K562 (cell line): ENCODE data around the gene VIM. TPM values are rescaled to one million over a fixed set of nuclear protein-coding genes. Genes with fewer than 3 reads are reported as not detected.

Experiments used
- BACH1 ChIP-seq: fragments of 200-800 bp; sonication (Bioruptor generic); IDR thresholded peaks from 2 replicates; pipeline ENCODE4 v1.6.1; 2016; ENCODE audit warnings: missing genetic modification characterization, missing compliant biosample characterization
- CBFB ChIP-seq: sonication (generic); formaldehyde crosslinking; IDR thresholded peaks from 2 replicates; pipeline ENCODE4 v1.4.0; 2020; ENCODE audit warnings: mild to moderate bottlenecking, missing genetic modification reagents
- CBX3 ChIP-seq, 2 experiments: IDR thresholded peaks; 1 replicate in 1 of 2; 2 replicates in 1 of 2; pipeline ENCODE4 v1.6.1; 2012; ENCODE audit warnings: inconsistent platforms in 2 of 2, low read length in 2 of 2, borderline replicate concordance in 1 of 2, control low read depth in 1 of 2
- CHAMP1 ChIP-seq: fragments of 450-650 bp; IDR thresholded peaks from 2 replicates; pipeline ENCODE4 v1.6.1; 2016; ENCODE audit warnings: mild to moderate bottlenecking
- CHD4 ChIP-seq: fragments of 200-600 bp; sonication (generic); IDR thresholded peaks from 3 replicates; pipeline ENCODE4 v1.6.1; 2012; ENCODE audit warnings: low read depth, mild to moderate bottlenecking, mixed read lengths, low read length, inconsistent platforms; ENCODE audit not compliant: insufficient read depth, insufficient replicate concordance, poor library complexity, severe bottlenecking
- ELF4 ChIP-seq: fragments of 450-650 bp; formaldehyde crosslinking; IDR thresholded peaks from 2 replicates; pipeline ENCODE4 v1.4.0; 2022; ENCODE audit warnings: missing genetic modification characterization
- ETV6 ChIP-seq, 3 experiments: fragments of 150-350 bp in 1 of 3; sonication (generic) in 1 of 3; formaldehyde crosslinking in 1 of 3; IDR thresholded peaks; 2 replicates each; pipeline versions ENCODE4 v1.6.1 to v1.8.0; 2014 to 2022; ENCODE audit warnings: borderline replicate concordance in 2 of 3, low read depth in 2 of 3, antibody characterized with exemption in 1 of 3, low read length in 1 of 3, mild to moderate bottlenecking in 1 of 3, missing genetic modification reagents in 1 of 3
- FOSL1 ChIP-seq: fragments of 200-800 bp; sonication (Bioruptor generic); conservative IDR thresholded peaks from 2 replicates; pipeline ENCODE4 v1.6.1; 2016; ENCODE audit warnings: missing genetic modification characterization, missing compliant biosample characterization
- GMEB1 ChIP-seq: fragments of 250-450 bp; sonication (Bioruptor Pico); IDR thresholded peaks from 2 replicates; pipeline ENCODE4 v1.4.0; 2020; ENCODE audit warnings: mild to moderate bottlenecking
- HMG20B ChIP-seq: fragments of 250-450 bp; sonication (Bioruptor Pico); IDR thresholded peaks from 2 replicates; pipeline ENCODE4 v1.5.0; 2021; ENCODE audit warnings: mild to moderate bottlenecking
- IRF1 ChIP-seq: sonication (generic); formaldehyde crosslinking; IDR thresholded peaks from 2 replicates; pipeline ENCODE4 v1.8.0; 2022; ENCODE audit warnings: missing genetic modification reagents, mild to moderate bottlenecking, borderline replicate concordance
- KDM2B ChIP-seq: fragments of 250-450 bp; sonication (Bioruptor Pico); IDR thresholded peaks from 2 replicates; pipeline ENCODE4 v1.8.0; 2021; ENCODE audit warnings: mild to moderate bottlenecking, moderate library complexity
- L3MBTL2 ChIP-seq: fragments of 450-650 bp; IDR thresholded peaks from 2 replicates; pipeline ENCODE4 v1.6.1; 2016; ENCODE audit warnings: mild to moderate bottlenecking, moderate library complexity
- SREBF1 ChIP-seq: fragments of 150-350 bp; IDR thresholded peaks from 2 replicates; pipeline ENCODE4 v1.6.1; 2014; ENCODE audit warnings: antibody characterized with exemption, low read depth, low read length, borderline replicate concordance
- UBTF ChIP-seq, 2 experiments: IDR thresholded peaks; 2 replicates each; pipeline ENCODE4 v1.6.1; 2012; ENCODE audit warnings: improper control_type of control experiment in 2 of 2, low read depth in 2 of 2, low read length in 2 of 2, borderline replicate concordance in 1 of 2
- ZEB2 ChIP-seq: fragments of 450-650 bp; IDR thresholded peaks from 2 replicates; pipeline ENCODE4 v1.6.1; 2016
- polyA plus RNA-seq, 8 experiments: library from polyadenylated mRNA; depleted of rRNA in 4 of 8; stranded (reverse) in 5 of 8; unstranded in 3 of 8; fragments of >200 nt; fragmentation: Nextera tagmentation in 2 of 8; fragmentation: Illumina TruSeq in 1 of 8; extraction: Ambion mirVana in 2 of 8; extraction: Trizol in 1 of 8; gene quantifications; 2 replicates each; pipeline versions ENCODE4 v1.2.1 to v1.2.3, GENCODE V29; 2011 to 2014; ENCODE audit warnings: inconsistent platforms in 1 of 8, missing spikeins in 1 of 8
- total RNA-seq, 7 experiments: library from RNA; depleted of rRNA in 6 of 7; stranded (reverse); fragments of >200 nt in 6 of 7; fragmentation: Illumina TruSeq in 2 of 7; extraction: Trizol in 2 of 7; gene quantifications; 2 replicates each; pipeline versions ENCODE4 v1.2.1 to v1.2.3, GENCODE V29; 2011 to 2021; ENCODE audit warnings: low replicate concordance in 1 of 7

The VIM gene
- total and polyA plus RNA-seq, 9 of the 15 experiments (the other 6 are each of a cell fraction or from before 2014, with no cell fraction given), result 86.0 to 621 (median 383) TPM

- TF ChIP-seq HMG20B (CRISPR knock-in tag), result peak; percentile 75; the same call in 1 of the 2 replicates
- TF ChIP-seq KDM2B (CRISPR knock-in tag), result 0 out of 2 replicates have a peak, but pooled peaks have one; percentile 9
- TF ChIP-seq BACH1, result peak; percentile 37; the same call in 1 of the 2 replicates
- peak; percentile 6; the same call in 1 of the 2 replicates for TF ChIP-seq ELF4
- 0 out of 2 replicates have a peak, but pooled peaks have one; percentile 55 for TF ChIP-seq ZEB2
- peak; percentile 100 for TF ChIP-seq FOSL1 (tag)
- no peak for TF ChIP-seq IRF1 (CRISPR knock-in tag)
- TF ChIP-seq CHD4, result no peak
- TF ChIP-seq CBFB (CRISPR knock-in tag), result 0 out of 2 replicates have a peak, but pooled peaks have one; percentile 64
- TF ChIP-seq ETV6 (IDR thresholded peaks at IDR 0.05; ENCODE audit: borderline replicate concordance in 1 of 2, low read depth in 2 of 2, low read length in 1 of 2), result 0 out of 4 replicates have a peak, but pooled peaks of 1 of the 2 experiments have one; percentile 32
- TF ChIP-seq ETV6 (CRISPR knock-in tag; IDR thresholded peaks at IDR 0.05; ENCODE audit: borderline replicate concordance), result no peak; the same call in 1 of the 2 replicates
- TF ChIP-seq GMEB1 (CRISPR knock-in tag), result no peak; the same call in 1 of the 2 replicates
- peak in 1 of 2 experiments; percentile 32; a peak in 2 of 3 replicates for TF ChIP-seq CBX3 (IDR thresholded peaks at IDR 0.05; ENCODE audit: borderline replicate concordance in 1 of 2, low read length in 2 of 2)
- TF ChIP-seq CHAMP1, result 0 out of 2 replicates have a peak, but pooled peaks have one; percentile 15
- TF ChIP-seq UBTF (IDR thresholded peaks at IDR 0.05; ENCODE audit: borderline replicate concordance in 1 of 2, low read depth in 2 of 2, low read length in 2 of 2), result peak in 1 of 2 experiments; percentile 21; a peak in 1 of 4 replicates
- TF ChIP-seq L3MBTL2, result peak; percentile 73
- no peak for TF ChIP-seq SREBF1
Observed at GRCh38 chr10:17228091-17229015, at the start of gene VIM (continued).
